KOPT-K1 (cell line): ENCODE measurements around the gene CSRP3.

ENCODE experiments used
- H3K27ac ChIP-seq: fragments of 200-600 bp; sonication (generic); 2 replicates; pipeline ENCODE4 v1.5.1; 2016; ENCODE audit warnings: antibody characterized with exemption, mild to moderate bottlenecking, low read depth, low read length; ENCODE audit not compliant: poor library complexity, severe bottlenecking
- H3K36me3 ChIP-seq: fragments of 200-600 bp; sonication (generic); 2 replicates; pipeline ENCODE4 v1.5.1; 2017; ENCODE audit warnings: antibody characterized with exemption, mild to moderate bottlenecking, low read length, moderate library complexity; ENCODE audit not compliant: insufficient read depth
- H3K9me3 ChIP-seq: fragments of 200-600 bp; sonication (generic); 2 replicates; pipeline ENCODE4 v1.5.1; 2017; ENCODE audit warnings: antibody characterized with exemption, low read length, mild to moderate bottlenecking; ENCODE audit not compliant: insufficient read depth, poor library complexity, severe bottlenecking

CSRP3 gene

GRCh38 chr11:19201737-19202605 is at the start of gene CSRP3:
Gene CSRP3 (minus strand): TSS chr11:19201983. CDS start chr11:19192448, 9,535 bp downstream.
- no peaks in the 10 kb centered on the region for H3K9me3 ChIP-seq
- no peak within 1 kb of the TSS for H3K27ac ChIP-seq
- no peaks in the 10 kb centered on the region for H3K36me3 ChIP-seq

GRCh38 chr11:19251577-19251976 is 49.8 kb upstream of the CSRP3 start:
- H3K9me3 ChIP-seq = peaks cover 43% of the 10 kb centered on the region
- H3K36me3 ChIP-seq = no peaks in the 10 kb centered on the region
- no peak overlapping the region for H3K27ac ChIP-seq

- Histone ChIP-seq H3K36me3 (no peaks in the 10 kb centered on the region), H3K9me3 (peaks cover 33% of the 10 kb centered on the region), H3K27ac (no peak overlapping the region)
These were observed 45.0 kb upstream of the CSRP3 start for GRCh38 chr11:19246816-19247215.

- Histone ChIP-seq H3K27ac (no peak overlapping the region), H3K9me3 (peaks cover 26% of the 10 kb centered on the region)
These were observed 43.6 kb upstream of the CSRP3 start for GRCh38 chr11:19245351-19245750.

GRCh38 chr11:19244621-19245020 is 42.8 kb upstream of the CSRP3 start:
- Histone ChIP-seq H3K9me3 (peaks cover 19% of the 10 kb centered on the region), H3K36me3 (no peaks in the 10 kb centered on the region), H3K27ac (no peak overlapping the region)

More at GRCh38 chr11:19245351-19245750, 43.6 kb upstream of the CSRP3 start:
- H3K36me3 ChIP-seq = no peaks in the 10 kb centered on the region

- Histone ChIP-seq H3K27ac (no peak overlapping the region), H3K36me3 (peaks cover 3% of the 10 kb centered on the region), H3K9me3 (peaks cover 13% of the 10 kb centered on the region)
These were observed 42.3 kb upstream of the CSRP3 start for GRCh38 chr11:19244084-19244483.

- peaks cover 9% of the 10 kb centered on the region for H3K9me3 ChIP-seq
- peaks cover 8% of the 10 kb centered on the region for H3K36me3 ChIP-seq
- H3K27ac ChIP-seq = no peak overlapping the region
These were observed 41.8 kb upstream of the CSRP3 start for GRCh38 chr11:19243613-19244012.

GRCh38 chr11:19243143-19243542 is 41.4 kb upstream of the CSRP3 start:
- peaks cover 4% of the 10 kb centered on the region for H3K9me3 ChIP-seq
- H3K27ac ChIP-seq = no peak overlapping the region
- peaks cover 13% of the 10 kb centered on the region for H3K36me3 ChIP-seq

GRCh38 chr11:19242179-19242932 is 40.6 kb upstream of the CSRP3 start:
- peaks cover 21% of the 10 kb centered on the region for H3K36me3 ChIP-seq
- no peaks in the 10 kb centered on the region for H3K9me3 ChIP-seq
- H3K27ac ChIP-seq = peak overlapping the region; percentile 97

- H3K27ac ChIP-seq = peak overlapping the region; percentile 97
- H3K9me3 ChIP-seq = no peaks in the 10 kb centered on the region
- peaks cover 29% of the 10 kb centered on the region for H3K36me3 ChIP-seq
These were observed 39.7 kb upstream of the CSRP3 start for GRCh38 chr11:19241260-19242178.

- H3K27ac ChIP-seq = peak within 1 kb of the TSS; percentile 97
- H3K36me3 ChIP-seq = peaks cover 38% of the 10 kb centered on the region
- H3K9me3 ChIP-seq = no peaks in the 10 kb centered on the region
These were observed 38.9 kb upstream of the CSRP3 start, which contains the start of gene E2F8 for GRCh38 chr11:19240420-19241259. Gene E2F8 (minus strand): TSS chr11:19240945. CDS start chr11:19240121, 824 bp downstream.

GRCh38 chr11:19239039-19239438 is 37.3 kb upstream of the CSRP3 start:
- Histone ChIP-seq H3K9me3 (no peaks in the 10 kb centered on the region), H3K36me3 (peaks cover 54% of the 10 kb centered on the region), H3K27ac (no peak overlapping the region)

- Histone ChIP-seq H3K27ac (no peak overlapping the region), H3K36me3 (peaks cover 66% of the 10 kb centered on the region), H3K9me3 (no peaks in the 10 kb centered on the region)
These were observed 36.0 kb upstream of the CSRP3 start for GRCh38 chr11:19237813-19238212.

- Histone ChIP-seq H3K27ac (no peak overlapping the region), H3K9me3 (no peaks in the 10 kb centered on the region), H3K36me3 (peaks cover 70% of the 10 kb centered on the region)
These were observed 35.6 kb upstream of the CSRP3 start for GRCh38 chr11:19237381-19237780.
